ENCODE data around the gene ESM1. TPM values are rescaled to one million over a fixed set of nuclear protein-coding genes. Genes with fewer than 3 reads are reported as not detected.

The ESM1 gene
- total and polyA plus RNA-seq, 9 of the 15 experiments (the other 6 are each of a cell fraction or from before 2014, with no cell fraction given) = not detected

DNA sequence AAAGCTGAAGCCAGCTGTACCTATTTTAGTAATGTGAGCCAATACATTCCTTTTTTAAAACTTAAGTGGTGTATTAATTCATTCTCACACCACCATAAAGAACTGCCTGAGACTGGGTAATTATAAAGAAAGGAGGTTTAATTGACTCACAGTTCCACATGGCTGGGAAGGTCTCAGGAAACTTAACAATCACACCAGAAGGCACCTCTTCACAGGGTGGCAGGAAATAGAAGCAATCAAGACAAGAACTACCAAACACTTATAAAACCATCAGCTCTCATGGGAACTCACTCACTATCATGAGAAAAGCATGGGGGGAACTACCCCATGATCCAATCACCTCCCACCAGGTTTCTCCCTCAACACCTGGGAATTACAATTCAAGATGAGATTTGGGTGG lies 21.0 kb downstream of the ESM1 start:
- FAIRE-seq (no peak), ATAC-seq (no peak), DNase-seq (ENCODE audit: extremely low read depth in 1 of 4, low spot score in 3 of 4) (no peak)
- H3K4me1 ChIP-seq (replicated peaks in 1 of 2; ENCODE audit: control insufficient read depth in 2 of 2, insufficient read depth in 2 of 2, low read length in 2 of 2) = no peaks in the 10 kb centered on the region
- H3K4me2 ChIP-seq (ENCODE audit: insufficient read depth, low read length) = no peak overlapping the region
- POLR2A ChIA-PET = no interaction called here
- no peak overlapping the region for H3K4me3 ChIP-seq
- BruUV-seq (replicated peaks) = no TSS peak
- intact Hi-C loops (cut with micrococcal nuclease) = no loop called here
- no peaks in the 10 kb centered on the region for H4K20me1 ChIP-seq (replicated peaks; ENCODE audit: control insufficient read depth, insufficient read depth, low read length)
- TF ChIP-seq, protein P1, sequence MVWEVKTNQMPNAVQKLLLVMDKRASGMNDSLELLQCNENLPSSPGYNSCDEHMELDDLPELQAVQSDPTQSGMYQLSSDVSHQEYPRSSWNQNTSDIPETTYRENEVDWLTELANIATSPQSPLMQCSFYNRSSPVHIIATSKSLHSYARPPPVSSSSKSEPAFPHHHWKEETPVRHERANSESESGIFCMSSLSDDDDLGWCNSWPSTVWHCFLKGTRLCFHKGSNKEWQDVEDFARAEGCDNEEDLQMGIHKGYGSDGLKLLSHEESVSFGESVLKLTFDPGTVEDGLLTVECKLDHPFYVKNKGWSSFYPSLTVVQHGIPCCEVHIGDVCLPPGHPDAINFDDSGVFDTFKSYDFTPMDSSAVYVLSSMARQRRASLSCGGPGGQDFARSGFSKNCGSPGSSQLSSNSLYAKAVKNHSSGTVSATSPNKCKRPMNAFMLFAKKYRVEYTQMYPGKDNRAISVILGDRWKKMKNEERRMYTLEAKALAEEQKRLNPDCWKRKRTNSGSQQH (CRISPR knock-in tag; IDR thresholded peaks at IDR 0.05) = no peak
- TF ChIP-seq C11orf30 (IDR thresholded peaks at IDR 0.05; ENCODE audit: low read depth) = no peak
- no peak for TF ChIP-seq POLR2AphosphoS5 (IDR thresholded peaks at IDR 0.05; ENCODE audit: control insufficient read depth, insufficient read depth, low read depth, low read length)
- TF ChIP-seq PHF20 (IDR thresholded peaks at IDR 0.05; ENCODE audit: partially characterized antibody) = no peak
- TF ChIP-seq RBM17 (IDR thresholded peaks at IDR 0.05; ENCODE audit: borderline replicate concordance, low read depth, low read length) = no peak
- no peak for TF ChIP-seq CEBPB (tag; IDR thresholded peaks at IDR 0.05)
- TF ChIP-seq BMI1 (IDR thresholded peaks at IDR 0.05; ENCODE audit: low read length) = no peak
- no peak for TF ChIP-seq ZNF444 (CRISPR knock-in tag; IDR thresholded peaks at IDR 0.05)
- no peak for TF ChIP-seq SREBF2 (CRISPR knock-in tag; IDR thresholded peaks at IDR 0.05)
- TF ChIP-seq FUS (optimal IDR thresholded peaks at IDR 0.05; ENCODE audit: low read depth, low read length) = no peak
- TF ChIP-seq IRF9 (tag; IDR thresholded peaks at IDR 0.05) = no peak
- TF ChIP-seq, protein P2, sequence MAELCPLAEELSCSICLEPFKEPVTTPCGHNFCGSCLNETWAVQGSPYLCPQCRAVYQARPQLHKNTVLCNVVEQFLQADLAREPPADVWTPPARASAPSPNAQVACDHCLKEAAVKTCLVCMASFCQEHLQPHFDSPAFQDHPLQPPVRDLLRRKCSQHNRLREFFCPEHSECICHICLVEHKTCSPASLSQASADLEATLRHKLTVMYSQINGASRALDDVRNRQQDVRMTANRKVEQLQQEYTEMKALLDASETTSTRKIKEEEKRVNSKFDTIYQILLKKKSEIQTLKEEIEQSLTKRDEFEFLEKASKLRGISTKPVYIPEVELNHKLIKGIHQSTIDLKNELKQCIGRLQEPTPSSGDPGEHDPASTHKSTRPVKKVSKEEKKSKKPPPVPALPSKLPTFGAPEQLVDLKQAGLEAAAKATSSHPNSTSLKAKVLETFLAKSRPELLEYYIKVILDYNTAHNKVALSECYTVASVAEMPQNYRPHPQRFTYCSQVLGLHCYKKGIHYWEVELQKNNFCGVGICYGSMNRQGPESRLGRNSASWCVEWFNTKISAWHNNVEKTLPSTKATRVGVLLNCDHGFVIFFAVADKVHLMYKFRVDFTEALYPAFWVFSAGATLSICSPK (IDR thresholded peaks at IDR 0.05; ENCODE audit: borderline replicate concordance) = no peak
- no peak for TF ChIP-seq MEIS2 (IDR thresholded peaks at IDR 0.05; ENCODE audit: partially characterized antibody)
- no peaks in the 10 kb centered on the region for H3K36me3 ChIP-seq (ENCODE audit: control insufficient read depth, insufficient read depth, low read length)
- in situ Hi-C loops (cut with MboI) = no loop called here
- H3K27ac ChIP-seq (ENCODE audit: extremely low read depth, low read depth, low read length) = no peak overlapping the region
- no peaks in the 10 kb centered on the region for H3K9me1 ChIP-seq (ENCODE audit: control insufficient read depth, insufficient read depth, low read length)
- H3K9ac ChIP-seq (ENCODE audit: insufficient read depth in 1 of 2, low read depth in 2 of 2, low read length in 2 of 2) = no peak overlapping the region
- H2AFZ ChIP-seq (ENCODE audit: low read depth, low read length) = no peak overlapping the region
- CTCF ChIA-PET (ENCODE audit: low intra/inter-chr PET ratio) = no interaction called here
- no peaks in the 10 kb centered on the region for H3K79me2 ChIP-seq (ENCODE audit: control insufficient read depth, insufficient read depth, low read length)
- no peaks in the 10 kb centered on the region for H3K9me3 ChIP-seq (replicated peaks; ENCODE audit: control insufficient read depth, insufficient read depth, low read depth, low read length)
- H3K27me3 ChIP-seq (ENCODE audit: control insufficient read depth in 2 of 2, insufficient read depth in 2 of 2, low read length in 2 of 2) = peaks cover 0 to 6% of the 10 kb centered on the region in 2 experiments; a peak in 2 of 5 replicates
